Measurements from ENCODE around the gene CD200R1L. TPM values are rescaled to one million over a fixed set of nuclear protein-coding genes. Genes with fewer than 3 reads are reported as not detected.

Gene CD200R1L
- total RNA-seq, 1 experiment from 2014 or later = not detected

DNA sequence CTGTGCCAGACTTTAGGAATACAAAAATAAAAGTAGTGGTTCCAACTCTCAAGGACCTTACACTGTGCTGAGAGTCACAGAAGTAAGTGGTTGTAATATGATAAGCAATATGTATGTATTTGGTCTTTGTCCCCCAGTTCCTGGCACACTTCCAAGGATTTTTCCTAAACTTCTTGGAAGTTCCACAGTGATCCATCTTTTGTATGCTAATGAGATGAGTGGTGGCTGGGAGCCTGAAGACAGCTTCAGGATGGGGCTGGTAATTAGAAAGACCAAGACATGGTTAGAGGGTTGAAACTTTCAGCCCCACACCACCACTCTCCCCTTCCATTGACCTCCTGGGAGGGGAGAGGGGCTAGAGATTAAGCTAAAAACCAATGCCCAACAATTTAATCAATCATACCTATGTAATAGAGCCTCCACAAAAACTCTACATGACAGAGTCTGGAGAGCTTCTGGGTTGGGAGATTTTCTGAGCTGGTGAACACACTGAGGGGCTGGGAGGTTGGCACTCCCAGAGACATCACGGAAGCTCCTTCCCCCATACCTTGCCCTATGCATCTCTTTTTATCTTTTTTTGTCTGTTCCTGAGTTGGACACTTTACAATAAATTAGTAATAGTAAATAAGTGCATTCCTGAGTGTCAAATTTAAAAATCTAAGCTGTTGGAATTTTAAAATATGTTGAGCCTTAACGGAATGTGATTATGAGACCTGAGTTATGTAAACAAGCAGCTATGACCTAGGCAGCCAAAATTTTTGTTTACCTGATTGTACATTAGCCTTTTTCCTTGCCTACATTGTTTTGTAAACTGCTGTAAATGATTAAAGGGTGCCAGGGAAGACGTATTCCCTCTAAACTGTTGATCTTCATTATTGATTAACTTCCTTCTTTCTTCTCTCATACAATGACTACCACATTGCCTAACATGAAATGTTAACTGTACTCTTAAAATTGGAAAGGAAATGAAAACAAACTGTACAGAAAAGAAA lies 24.3 kb downstream of the CD200R1L start:
- no peak for DNase-seq (ENCODE audit: low read depth)

- DNase-seq (ENCODE audit: low read depth) = no peak
Measured at GRCh38 chr3:112818289-112818688, 28.4 kb downstream of the CD200R1L start.

DNA sequence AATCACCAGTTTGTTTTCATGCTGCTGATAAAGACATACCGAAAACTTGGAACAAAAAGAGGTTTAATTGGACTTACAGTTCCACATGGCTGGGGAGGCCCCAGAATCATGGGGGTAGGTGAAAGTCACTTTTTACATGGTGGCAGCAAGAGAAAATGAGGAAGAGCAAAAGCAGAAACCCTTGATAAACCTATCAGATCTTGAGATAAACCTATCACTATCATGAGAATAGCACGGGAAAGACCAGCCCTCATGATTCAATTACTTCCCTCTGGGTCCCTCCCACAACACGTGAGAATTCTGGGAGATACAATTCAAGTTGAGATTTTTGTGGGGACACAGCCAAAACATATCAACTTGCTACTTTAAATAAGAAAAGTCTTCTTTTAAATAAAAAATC lies 28.9 kb downstream of the CD200R1L start:
- no peak for DNase-seq (ENCODE audit: low read depth)

GRCh38 chr3:112817271-112817670 lies 29.4 kb downstream of the CD200R1L start:
- no peak for DNase-seq (ENCODE audit: low read depth)

- DNase-seq (ENCODE audit: low read depth) = no peak
Measured at GRCh38 chr3:112815981-112816380, 30.7 kb downstream of the CD200R1L start.

- DNase-seq (ENCODE audit: low read depth) = peak; percentile 16
Measured at GRCh38 chr3:112814266-112814665, 32.4 kb downstream of the CD200R1L start.

DNA sequence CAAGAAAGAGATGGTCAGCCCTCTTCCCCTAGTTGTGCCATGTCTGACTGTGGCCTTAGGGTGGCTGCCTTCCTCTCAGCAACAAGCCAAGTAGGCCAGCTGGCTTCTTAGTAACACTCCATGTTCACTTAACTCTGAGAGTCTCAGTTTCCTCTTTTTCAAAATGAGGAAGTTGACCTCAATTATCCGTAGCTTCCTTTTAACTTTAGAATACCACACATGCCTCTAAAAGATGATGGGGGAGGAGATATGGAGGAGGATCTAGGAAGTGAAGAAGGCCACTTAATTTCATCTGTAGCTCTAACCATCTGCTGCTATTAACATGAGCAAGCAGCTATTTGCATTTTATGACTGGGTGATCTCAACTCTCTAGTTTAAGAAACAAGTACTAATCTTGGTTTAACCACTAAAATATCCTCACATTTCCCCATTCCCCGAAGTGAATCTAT lies 32.9 kb downstream of the CD200R1L start:
- no peak for DNase-seq (ENCODE audit: low read depth)

- DNase-seq (ENCODE audit: low read depth) = no peak
Measured at GRCh38 chr3:112813016-112813415, 33.6 kb downstream of the CD200R1L start.

DNA sequence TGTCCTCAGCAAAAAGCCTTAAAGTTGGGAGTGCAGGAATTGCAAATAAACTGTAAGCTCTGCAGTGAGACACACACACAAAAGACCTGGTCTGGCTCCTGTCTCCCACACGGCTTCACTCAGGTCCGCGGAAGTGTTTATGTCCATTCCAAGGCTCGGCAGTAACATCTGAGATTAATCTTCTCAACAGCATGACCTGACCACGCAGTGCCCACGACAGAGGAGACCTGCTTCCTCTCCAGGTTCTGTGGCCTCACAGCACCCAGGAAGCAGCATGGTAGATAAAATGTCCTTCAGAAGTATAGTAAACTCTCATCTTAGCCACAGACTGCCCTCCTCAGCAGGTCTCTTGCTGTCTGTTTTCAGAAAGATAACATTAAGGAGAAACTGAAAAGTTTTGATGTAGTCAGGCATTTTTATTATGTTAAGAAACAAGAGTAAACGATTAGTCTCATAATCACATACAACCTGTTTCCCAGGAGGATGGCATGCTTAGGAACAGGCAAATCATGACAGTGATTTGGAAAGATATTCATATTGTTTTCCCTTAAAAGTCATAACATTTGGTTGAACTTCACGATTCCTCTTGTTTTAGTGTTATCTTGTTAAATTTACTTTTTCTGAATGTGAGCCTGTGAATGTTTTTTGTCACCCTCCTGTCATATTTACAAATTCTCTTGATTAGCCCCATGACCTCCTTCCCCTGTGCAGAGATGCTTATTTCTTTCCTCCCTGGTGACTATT lies 34.6 kb downstream of the CD200R1L start:
- no peak for DNase-seq (ENCODE audit: low read depth)

DNA sequence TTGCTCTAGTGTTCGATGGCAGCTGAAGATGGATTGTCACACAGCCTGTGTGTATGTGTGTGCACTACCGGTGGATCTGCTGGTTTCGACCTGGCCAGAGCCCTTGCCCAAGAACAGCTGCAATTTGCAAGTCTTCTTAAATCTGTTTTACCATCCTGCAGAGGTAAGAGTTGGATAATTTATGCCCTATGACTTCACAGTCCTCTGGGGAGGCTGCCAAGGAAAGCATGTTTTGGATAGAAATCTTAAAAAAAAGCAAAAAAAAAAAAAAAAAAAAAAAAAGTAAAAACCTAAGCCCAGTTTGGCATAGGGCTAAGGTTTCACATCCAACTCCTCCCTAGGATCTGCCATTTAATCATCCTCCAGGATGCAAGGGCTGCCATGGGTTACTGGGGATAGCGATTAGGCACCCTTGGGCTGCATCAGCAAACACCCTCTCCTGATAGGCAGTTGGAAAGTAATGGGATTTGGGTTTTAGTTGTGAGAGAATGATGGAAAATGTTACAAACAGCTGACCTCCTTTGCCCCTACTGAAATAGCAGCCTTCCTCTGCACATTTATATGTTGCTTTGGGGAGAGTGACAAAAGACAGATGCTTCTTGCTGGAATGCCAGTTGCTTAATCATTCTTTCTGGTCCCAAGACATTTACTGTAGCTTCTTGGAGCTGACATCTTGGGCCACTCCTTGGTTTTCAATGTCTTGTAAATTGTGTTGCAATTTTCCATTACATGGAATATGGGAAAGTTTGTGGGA lies 35.4 kb downstream of the CD200R1L start:
- DNase-seq (ENCODE audit: low read depth) = no peak

DNA sequence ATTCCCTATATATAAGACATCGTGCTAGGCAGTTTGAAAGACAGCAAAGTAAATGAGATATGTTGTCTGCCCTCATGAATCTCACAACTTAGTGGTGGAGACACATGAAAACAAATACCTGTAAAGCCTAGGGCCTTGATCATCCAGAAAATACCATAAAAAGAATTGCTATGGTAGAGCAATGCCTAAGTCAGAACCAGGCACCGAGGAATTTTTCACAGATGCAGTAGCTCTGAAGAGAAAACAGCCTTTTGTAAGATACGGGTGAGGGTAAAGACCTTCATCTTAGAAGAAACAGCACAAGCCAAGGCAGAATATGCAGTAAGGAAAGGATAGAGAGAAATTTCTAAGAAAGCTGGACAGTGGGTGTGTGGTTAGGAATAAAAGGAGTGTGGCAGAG lies 36.1 kb downstream of the CD200R1L start:
- DNase-seq (ENCODE audit: low read depth) = no peak

DNA sequence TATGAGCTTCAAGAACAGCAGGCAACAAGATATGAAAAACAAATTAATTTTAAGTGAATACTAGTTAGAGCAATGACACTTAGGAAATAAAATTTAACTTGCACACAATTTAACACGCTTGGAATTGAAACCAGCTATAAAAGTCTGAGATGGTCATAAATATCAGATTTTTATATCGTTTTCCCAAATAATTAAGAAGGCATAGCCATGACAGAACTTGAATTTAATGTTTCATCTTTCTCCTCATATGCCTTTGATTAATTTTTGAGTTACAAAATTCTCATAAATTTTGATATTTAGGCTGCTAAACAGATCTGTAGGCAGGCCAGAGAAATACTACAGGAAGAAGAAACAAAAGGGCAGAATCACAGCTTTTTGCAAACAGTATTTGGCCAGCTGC lies 38.5 kb downstream of the CD200R1L start:
- DNase-seq (ENCODE audit: low read depth) = no peak

- no peak for DNase-seq (ENCODE audit: low read depth)
Measured at GRCh38 chr3:112807685-112808084, 39.0 kb downstream of the CD200R1L start.

GRCh38 chr3:112806903-112807302 lies 39.8 kb downstream of the CD200R1L start:
- DNase-seq (ENCODE audit: low read depth) = no peak

GRCh38 chr3:112805126-112805525 lies 41.5 kb downstream of the CD200R1L start:
- DNase-seq (ENCODE audit: low read depth) = no peak

DNA sequence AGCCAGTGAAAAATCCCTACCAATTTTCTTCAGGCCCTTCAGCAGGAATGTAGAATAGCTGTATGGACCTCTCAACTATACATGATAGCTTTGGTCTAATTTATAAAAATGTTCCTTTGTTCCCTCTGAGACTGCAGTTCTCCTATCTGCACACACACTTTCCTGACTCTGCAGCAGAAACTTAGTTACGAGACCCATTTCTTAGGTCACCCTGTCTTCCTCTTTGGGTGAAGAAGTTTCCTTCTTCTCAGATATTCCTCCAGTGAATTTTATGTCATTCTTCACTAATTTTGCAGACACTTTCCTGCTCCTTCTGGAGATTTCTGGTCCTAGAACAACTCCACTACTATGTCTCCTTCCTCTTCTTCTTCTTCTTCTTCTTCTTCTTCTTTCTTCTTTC lies 42.6 kb downstream of the CD200R1L start:
- no peak for DNase-seq (ENCODE audit: low read depth)

- DNase-seq (ENCODE audit: low read depth) = no peak
Measured at GRCh38 chr3:112803467-112803866, 43.2 kb downstream of the CD200R1L start.

DNA sequence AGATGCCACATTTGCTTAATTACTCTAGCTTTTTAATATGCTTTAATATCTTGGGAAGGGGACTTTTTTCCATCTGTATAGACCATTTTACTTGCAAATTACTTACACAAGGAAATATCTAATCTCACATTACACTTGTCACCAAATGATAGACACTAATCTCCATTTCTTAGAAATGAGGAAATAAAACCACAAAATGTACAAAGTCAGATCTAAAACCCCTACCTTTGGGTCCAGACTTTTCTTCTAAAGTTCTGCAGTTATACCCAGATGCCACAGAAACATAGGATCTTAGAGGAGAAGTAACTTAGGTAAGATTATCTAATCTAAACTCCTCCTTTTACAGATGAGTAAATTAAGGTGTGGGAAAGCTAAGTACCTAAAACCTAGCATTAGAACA lies 44.3 kb downstream of the CD200R1L start:
- DNase-seq (ENCODE audit: low read depth) = no peak

GRCh38 chr3:112799946-112800345 lies 46.7 kb downstream of the CD200R1L start:
- no peak for DNase-seq (ENCODE audit: low read depth)

DNA sequence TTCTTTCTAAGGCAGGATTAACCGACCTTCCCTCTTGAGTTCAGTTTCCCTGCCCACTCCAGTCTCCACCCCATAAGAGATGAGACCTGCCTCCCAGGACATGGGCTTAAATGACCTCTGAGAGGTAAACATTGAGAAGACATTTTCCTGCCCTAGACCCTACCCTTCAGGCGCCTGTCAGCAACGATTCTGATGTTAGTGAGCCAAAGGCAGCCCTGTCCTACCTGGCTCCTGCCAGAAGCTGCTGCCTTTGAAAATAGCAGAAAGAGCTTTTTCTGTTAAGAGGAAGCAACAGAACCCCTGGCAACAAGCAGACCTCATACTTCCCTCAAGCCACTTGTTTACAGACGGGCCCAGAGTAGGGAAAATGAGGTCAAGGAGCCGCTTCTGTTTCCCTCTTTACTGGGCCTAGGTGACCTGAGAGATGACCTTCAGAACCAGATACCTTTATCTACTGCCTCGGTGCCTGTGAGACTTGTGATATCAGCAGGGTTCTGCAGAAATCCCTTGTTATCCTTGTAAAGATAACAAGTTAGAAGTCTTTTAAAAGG lies 52.0 kb downstream of the CD200R1L start:
- no peak for DNase-seq (ENCODE audit: low read depth)

- DNase-seq (ENCODE audit: low read depth) = no peak
Measured at GRCh38 chr3:112793326-112794081, 53.2 kb downstream of the CD200R1L start.
